Measurements from ENCODE around the gene ROBO2. TPM values are rescaled to one million over a fixed set of nuclear protein-coding genes. Genes with fewer than 3 reads are reported as not detected.

The ROBO2 gene, protein sequence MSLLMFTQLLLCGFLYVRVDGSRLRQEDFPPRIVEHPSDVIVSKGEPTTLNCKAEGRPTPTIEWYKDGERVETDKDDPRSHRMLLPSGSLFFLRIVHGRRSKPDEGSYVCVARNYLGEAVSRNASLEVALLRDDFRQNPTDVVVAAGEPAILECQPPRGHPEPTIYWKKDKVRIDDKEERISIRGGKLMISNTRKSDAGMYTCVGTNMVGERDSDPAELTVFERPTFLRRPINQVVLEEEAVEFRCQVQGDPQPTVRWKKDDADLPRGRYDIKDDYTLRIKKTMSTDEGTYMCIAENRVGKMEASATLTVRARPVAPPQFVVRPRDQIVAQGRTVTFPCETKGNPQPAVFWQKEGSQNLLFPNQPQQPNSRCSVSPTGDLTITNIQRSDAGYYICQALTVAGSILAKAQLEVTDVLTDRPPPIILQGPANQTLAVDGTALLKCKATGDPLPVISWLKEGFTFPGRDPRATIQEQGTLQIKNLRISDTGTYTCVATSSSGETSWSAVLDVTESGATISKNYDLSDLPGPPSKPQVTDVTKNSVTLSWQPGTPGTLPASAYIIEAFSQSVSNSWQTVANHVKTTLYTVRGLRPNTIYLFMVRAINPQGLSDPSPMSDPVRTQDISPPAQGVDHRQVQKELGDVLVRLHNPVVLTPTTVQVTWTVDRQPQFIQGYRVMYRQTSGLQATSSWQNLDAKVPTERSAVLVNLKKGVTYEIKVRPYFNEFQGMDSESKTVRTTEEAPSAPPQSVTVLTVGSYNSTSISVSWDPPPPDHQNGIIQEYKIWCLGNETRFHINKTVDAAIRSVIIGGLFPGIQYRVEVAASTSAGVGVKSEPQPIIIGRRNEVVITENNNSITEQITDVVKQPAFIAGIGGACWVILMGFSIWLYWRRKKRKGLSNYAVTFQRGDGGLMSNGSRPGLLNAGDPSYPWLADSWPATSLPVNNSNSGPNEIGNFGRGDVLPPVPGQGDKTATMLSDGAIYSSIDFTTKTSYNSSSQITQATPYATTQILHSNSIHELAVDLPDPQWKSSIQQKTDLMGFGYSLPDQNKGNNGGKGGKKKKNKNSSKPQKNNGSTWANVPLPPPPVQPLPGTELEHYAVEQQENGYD (N-terminal part only)
- 526 TPM for total RNA-seq

DNA sequence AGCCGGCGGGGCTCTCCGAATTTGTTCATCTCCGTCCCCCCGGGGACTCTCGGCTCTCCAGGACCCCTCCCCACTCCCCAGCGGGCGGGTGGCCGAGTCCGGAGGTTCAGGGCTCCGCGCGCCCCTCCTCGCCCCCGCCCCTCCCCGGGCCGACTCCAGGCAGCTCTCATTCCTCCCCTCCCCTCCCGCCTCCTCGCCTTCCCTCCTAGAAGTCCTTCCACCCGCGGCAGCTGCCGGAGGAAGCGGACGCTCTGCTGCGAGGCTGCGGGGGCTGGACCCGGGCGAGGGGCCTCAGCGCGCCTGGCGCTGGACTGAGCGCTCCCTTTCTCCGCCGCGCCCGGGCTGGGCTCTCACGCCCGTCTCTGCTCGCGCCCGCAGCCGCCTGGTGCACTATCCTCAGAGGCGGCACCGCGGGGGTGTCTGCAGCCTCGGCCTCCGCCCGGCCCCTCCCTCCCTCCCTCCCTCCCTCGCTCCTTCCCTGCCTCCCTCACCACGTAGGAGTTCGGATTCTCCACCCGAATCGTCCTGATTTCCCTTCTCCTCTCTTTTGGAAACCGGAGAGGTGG lies at the start of gene ROBO2:
Gene ROBO2 (plus strand): TSS at position 494 of the 566 bp plus-strand sequence. CDS start 687 bp downstream, outside the sequence.

Small RNAs within 50 kb of the gene (small RNA-seq; reads per million reads assigned to genes)
- gene RNU6-386P (ENCODE audit: low replicate concordance), result not detected

All from parietal lobe (tissue), 2 donors.